Suprapubic skin (tissue), 4 donors: ENCODE measurements around the gene ROBO1.

ENCODE experiments used
- EP300 ChIP-seq: sonication (generic); formaldehyde crosslinking; IDR thresholded peaks from one replicate; pipeline ENCODE4 v1.6.1; 2017; ENCODE audit warnings: antibody characterized with exemption
- POLR2A ChIP-seq, 2 donors: fragments of 450-650 bp; IDR thresholded peaks; one replicate each; pipeline ENCODE4 v1.6.1; 2017; ENCODE audit warnings: antibody characterized with exemption in 2 of 2, mild to moderate bottlenecking in 2 of 2, moderate library complexity in 2 of 2
- POLR2AphosphoS5 ChIP-seq, 3 donors: sonication (generic); formaldehyde crosslinking; IDR thresholded peaks; one replicate each; pipeline ENCODE4 v1.6.1; 2017; ENCODE audit warnings: antibody characterized with exemption in 3 of 3
- TF ChIP-seq, protein P1 (sequence below), 2 donors: fragments of 200-600 bp in 1 of 2; fragments of 450-650 bp in 1 of 2; sonication (generic) in 1 of 2; IDR thresholded peaks; one replicate each; pipeline ENCODE4 v1.5.1; 2016 to 2019; ENCODE audit warnings: antibody characterized with exemption in 2 of 2, mild to moderate bottlenecking in 1 of 2, moderate library complexity in 1 of 2

DNA sequence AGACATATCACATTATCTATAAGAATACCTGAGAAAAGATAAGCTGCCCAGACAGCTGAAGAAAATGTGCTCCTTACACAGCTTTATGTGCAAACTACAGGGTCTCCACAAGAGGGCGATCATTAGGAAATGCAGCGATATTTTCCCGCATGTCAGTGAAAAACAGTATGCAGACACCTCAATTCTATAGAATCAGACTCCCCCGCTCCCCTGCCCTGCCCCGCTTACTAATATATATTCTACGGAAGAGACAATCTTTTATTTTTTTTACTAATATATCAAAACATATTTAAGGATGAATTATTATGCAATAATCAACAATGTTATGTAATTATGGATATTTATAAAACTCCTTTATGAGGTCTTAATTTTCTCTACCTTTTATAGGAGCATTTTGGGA, 681.3 kb downstream of the ROBO1 start:
- TF ChIP-seq POLR2A (IDR thresholded peaks at IDR 0.05) (no peak), POLR2AphosphoS5 (IDR thresholded peaks at IDR 0.05) (no peak), EP300 (no peak)
- TF ChIP-seq, protein P1, sequence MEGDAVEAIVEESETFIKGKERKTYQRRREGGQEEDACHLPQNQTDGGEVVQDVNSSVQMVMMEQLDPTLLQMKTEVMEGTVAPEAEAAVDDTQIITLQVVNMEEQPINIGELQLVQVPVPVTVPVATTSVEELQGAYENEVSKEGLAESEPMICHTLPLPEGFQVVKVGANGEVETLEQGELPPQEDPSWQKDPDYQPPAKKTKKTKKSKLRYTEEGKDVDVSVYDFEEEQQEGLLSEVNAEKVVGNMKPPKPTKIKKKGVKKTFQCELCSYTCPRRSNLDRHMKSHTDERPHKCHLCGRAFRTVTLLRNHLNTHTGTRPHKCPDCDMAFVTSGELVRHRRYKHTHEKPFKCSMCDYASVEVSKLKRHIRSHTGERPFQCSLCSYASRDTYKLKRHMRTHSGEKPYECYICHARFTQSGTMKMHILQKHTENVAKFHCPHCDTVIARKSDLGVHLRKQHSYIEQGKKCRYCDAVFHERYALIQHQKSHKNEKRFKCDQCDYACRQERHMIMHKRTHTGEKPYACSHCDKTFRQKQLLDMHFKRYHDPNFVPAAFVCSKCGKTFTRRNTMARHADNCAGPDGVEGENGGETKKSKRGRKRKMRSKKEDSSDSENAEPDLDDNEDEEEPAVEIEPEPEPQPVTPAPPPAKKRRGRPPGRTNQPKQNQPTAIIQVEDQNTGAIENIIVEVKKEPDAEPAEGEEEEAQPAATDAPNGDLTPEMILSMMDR (IDR thresholded peaks at IDR 0.05) = peak; percentile 49 to 75
